Suprapubic skin (tissue), 4 donors: ENCODE data around the gene PRCC.

Experiments
- POLR2A ChIP-seq, 2 donors: fragments of 450-650 bp; IDR thresholded peaks; one replicate each; pipeline ENCODE4 v1.6.1; 2017; ENCODE audit warnings: antibody characterized with exemption in 2 of 2, mild to moderate bottlenecking in 2 of 2, moderate library complexity in 2 of 2
- POLR2AphosphoS5 ChIP-seq, 3 donors: sonication (generic); formaldehyde crosslinking; IDR thresholded peaks; one replicate each; pipeline ENCODE4 v1.6.1; 2017; ENCODE audit warnings: antibody characterized with exemption in 3 of 3
- TF ChIP-seq, protein P1 (sequence below), 2 donors: fragments of 200-600 bp in 1 of 2; fragments of 450-650 bp in 1 of 2; sonication (generic) in 1 of 2; IDR thresholded peaks; one replicate each; pipeline ENCODE4 v1.5.1; 2016 to 2019; ENCODE audit warnings: antibody characterized with exemption in 2 of 2, mild to moderate bottlenecking in 1 of 2, moderate library complexity in 1 of 2

GRCh38 chr1:156789621-156790318 lies 22.4 kb downstream of the PRCC start:
- TF ChIP-seq, protein P1, sequence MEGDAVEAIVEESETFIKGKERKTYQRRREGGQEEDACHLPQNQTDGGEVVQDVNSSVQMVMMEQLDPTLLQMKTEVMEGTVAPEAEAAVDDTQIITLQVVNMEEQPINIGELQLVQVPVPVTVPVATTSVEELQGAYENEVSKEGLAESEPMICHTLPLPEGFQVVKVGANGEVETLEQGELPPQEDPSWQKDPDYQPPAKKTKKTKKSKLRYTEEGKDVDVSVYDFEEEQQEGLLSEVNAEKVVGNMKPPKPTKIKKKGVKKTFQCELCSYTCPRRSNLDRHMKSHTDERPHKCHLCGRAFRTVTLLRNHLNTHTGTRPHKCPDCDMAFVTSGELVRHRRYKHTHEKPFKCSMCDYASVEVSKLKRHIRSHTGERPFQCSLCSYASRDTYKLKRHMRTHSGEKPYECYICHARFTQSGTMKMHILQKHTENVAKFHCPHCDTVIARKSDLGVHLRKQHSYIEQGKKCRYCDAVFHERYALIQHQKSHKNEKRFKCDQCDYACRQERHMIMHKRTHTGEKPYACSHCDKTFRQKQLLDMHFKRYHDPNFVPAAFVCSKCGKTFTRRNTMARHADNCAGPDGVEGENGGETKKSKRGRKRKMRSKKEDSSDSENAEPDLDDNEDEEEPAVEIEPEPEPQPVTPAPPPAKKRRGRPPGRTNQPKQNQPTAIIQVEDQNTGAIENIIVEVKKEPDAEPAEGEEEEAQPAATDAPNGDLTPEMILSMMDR (IDR thresholded peaks at IDR 0.05) = no peak
- TF ChIP-seq POLR2A (IDR thresholded peaks at IDR 0.05) (no peak), POLR2AphosphoS5 (IDR thresholded peaks at IDR 0.05) (no peak)
